B cell (primary cell): ENCODE results near the gene HOXA5.

Source experiments
- EZH2 ChIP-seq: IDR thresholded peaks from 2 replicates; pipeline ENCODE4 v1.6.1; 2012; ENCODE audit warnings: borderline replicate concordance, low read depth, mild to moderate bottlenecking, moderate library complexity, low read length; ENCODE audit not compliant: insufficient read depth, poor library complexity, severe bottlenecking
- TF ChIP-seq, protein P1 (sequence below): fragments of 200-600 bp; IDR thresholded peaks from one replicate; pipeline ENCODE4 v1.8.0; 2022; ENCODE audit warnings: antibody characterized with exemption, mild to moderate bottlenecking

DNA sequence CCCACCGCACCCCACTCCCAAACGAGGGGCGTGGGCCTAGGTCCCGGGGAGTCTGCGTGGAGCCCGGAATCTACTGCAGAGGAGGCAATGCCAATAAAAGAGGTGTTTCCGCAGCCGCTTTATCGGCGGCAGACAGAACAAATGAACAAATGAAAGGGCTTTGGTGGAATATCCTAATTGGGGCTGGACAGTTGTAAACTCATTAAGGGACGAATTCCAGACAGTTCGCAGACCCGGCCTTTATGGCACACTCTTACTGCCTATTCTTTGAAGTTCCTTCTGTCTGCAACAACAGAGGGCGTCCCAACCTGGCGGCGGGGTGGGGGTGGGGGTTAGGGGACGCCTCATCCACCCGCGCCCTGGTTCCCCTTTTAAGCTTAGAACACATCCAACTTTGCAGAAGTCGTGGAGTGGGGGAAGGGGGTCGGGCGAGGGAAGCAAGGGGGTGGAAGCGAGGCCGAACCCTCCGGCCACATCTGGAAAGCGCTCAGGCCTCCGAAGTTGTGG lies 17.8 kb upstream of the HOXA5 start:
- TF ChIP-seq, protein P1, sequence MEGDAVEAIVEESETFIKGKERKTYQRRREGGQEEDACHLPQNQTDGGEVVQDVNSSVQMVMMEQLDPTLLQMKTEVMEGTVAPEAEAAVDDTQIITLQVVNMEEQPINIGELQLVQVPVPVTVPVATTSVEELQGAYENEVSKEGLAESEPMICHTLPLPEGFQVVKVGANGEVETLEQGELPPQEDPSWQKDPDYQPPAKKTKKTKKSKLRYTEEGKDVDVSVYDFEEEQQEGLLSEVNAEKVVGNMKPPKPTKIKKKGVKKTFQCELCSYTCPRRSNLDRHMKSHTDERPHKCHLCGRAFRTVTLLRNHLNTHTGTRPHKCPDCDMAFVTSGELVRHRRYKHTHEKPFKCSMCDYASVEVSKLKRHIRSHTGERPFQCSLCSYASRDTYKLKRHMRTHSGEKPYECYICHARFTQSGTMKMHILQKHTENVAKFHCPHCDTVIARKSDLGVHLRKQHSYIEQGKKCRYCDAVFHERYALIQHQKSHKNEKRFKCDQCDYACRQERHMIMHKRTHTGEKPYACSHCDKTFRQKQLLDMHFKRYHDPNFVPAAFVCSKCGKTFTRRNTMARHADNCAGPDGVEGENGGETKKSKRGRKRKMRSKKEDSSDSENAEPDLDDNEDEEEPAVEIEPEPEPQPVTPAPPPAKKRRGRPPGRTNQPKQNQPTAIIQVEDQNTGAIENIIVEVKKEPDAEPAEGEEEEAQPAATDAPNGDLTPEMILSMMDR = peak; percentile 62
- no peak for TF ChIP-seq EZH2
